GM19372 (cell line): ENCODE measurements around the gene SALL4.
"Not testable (repeated sequence)": the region's sequence is repeated elsewhere in the genome, so short reads cannot be mapped to it uniquely, and the experiment has no call there.

ENCODE experiments used
- ATAC-seq: cut with Tn5 transposase; IDR thresholded peaks from one replicate; pipeline ENCODE4 v1.9.1; 2021; ENCODE audit warnings: mild to moderate bottlenecking, low read depth, moderate library complexity; ENCODE audit not compliant: unreplicated experiment

Gene SALL4

GRCh38 chr20:51803148-51803854, 980 bp upstream of the SALL4 start:
- ATAC-seq = no peak

DNA sequence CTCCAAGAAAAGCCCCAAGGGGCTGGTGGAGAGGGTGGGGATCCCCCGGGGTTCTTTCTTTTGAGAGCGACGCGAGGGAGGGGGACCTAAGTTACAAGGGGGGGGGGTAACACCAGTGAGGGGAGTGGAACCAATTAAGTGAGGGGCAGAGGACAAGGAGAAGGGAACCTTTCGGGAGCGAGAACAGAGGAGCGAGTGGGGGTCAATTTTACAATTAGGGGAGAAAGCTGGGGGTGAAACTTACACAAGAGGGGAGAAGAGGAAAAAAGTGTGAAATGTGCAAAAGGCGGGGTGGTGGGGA, 548 bp downstream of the SALL4 start:
- no peak for ATAC-seq

DNA sequence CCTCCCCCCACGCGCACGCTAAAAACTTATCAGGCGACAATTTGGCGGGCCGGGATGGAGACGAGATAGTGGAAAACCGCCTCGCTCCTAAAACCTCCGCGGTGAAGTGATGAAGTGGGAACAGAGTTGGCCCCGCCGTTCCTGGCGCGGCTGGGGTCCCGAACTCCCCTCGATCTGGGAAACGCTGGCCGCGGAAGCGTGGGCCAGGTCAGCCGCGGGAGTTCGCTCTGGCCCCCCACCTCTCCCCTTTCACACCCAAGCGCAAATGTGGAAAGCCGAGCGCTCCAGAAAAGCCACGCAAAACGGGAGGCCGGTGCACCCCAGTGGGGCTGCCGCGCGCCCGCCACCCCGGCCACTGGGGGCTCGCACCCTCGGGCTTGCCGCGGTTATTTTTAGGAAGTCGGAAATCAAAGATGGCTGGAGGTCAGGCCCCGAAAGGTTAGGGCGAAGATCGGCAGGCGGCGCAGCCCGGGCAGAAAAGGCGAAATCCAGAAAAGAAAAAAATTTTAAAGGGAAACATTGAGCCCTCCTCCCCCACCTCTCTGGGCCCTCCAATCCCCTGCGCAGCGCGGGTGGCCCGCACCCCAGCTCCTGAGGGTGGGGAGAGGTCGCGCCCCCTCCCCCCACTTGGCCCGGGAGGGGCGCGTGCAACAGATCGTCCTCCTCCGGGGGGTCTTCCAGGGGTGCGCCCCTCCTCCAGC, 1.0 kb downstream of the SALL4 start:
- no peak for ATAC-seq

- ATAC-seq = no peak
Measured at GRCh38 chr20:51800872-51801121, 1.5 kb downstream of the SALL4 start.

DNA sequence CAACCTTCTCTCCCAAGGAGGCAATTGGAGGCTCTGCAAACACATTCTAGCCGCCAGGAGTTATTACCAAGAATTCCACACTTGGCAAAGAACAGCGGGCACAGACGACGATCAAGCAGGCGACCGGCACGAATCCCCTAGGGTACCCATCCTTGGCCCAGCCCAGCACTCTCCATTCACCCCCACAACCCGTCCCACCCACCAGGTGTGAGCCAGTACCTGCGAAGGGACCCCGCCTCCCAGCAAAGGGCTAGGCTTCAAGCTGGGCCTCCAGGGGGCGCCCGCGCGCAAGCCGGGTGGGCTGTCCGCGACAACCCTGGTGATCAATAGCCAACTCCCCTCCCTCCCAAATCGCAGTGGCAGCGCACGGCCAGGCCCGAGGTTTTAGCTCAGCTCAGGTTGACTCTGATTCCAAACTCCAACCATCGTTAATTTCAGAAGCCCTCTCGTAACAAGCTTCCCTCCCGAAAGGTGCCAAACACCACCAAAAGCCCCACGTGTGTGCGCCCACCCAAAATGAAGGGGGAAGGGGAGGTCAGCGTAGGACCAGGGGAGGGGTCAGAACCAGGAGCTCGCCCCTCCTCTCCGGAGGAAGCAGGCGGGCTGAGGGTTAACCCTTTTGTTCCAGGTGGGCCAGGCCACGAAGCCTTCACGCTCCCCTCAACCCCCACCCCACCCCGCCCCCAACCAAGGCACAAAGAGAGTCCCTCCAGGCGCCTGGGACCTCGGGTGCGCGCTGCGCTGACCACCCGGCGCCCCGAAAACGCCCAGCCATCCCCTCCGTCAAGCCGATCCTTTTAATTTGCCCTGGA, 2.1 kb downstream of the SALL4 start:
- no peak for ATAC-seq

GRCh38 chr20:51799401-51799860, 2.9 kb downstream of the SALL4 start:
- no peak for ATAC-seq

DNA sequence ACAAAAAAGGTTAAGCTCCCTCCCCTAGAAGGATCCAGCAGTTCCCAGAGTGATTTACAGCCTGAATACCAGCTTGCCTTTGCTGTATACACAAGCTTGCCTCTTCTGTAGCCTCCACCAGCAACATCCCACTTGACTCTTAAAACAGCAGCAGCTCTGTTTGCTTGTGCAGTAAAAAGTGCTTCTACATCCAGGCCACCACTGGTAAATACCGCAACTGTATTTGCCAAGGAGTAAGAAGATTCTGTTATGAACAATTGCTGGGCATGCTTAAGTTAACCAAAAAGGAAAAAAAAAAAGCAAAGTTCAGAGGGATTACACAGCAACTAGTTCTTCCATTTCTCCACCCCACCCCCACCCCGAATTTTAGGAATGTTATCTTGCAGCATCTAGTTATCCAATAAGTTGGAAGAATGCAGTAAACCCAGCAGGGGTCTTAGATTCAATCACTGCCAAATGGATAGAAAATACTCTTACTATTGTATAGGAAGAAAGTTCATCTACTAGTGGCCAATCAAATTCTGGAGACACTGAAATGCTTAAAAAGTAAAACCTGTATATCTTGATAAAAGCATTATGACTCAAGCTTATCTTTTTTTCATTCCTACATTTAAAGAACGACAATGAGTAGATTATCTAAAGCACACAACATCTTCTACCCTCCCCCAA, 4.8 kb downstream of the SALL4 start:
- no peak for ATAC-seq

DNA sequence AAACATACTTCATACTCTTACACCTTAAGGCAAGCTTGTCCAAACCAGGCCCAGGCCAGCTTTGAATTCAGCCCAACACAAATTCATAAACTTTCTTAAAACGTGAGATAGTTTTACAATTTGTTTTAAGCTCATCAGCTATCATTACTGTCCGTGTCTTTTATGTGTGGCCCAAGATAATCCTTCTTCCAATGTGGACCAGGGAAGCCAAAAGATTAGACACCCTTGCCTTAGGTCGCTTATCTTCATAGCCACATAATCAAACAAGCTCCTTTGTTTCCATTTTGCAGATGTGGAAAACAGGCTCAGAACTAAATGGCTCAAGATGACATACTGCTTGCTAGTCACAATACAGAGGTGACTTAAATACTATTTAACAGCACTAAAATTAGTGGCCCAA, 6.0 kb downstream of the SALL4 start:
- no peak for ATAC-seq

GRCh38 chr20:51792960-51793359, 9.4 kb downstream of the SALL4 start:
- no peak for ATAC-seq

GRCh38 chr20:51791626-51792025, 10.7 kb downstream of the SALL4 start:
- no peak for ATAC-seq

DNA sequence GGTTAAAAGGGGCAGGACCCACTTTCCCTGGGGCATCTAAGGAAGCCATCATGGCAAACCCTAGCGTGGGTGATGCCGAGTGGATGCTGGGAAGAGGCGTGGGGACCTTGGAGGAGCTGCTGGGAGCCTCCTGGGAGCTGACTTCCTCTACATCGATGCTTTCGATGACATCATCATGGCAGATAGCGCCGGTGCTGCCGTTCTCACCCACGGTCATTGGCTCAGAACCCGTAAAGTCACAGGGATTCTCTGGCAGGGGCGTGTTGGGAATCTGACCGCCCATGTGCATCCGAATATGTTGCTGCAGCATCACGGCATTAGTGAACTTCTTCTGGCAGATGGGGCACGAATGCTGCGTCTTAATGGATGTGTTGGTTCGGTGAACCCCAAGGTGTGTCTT, 12.1 kb downstream of the SALL4 start:
- ATAC-seq = no peak

DNA sequence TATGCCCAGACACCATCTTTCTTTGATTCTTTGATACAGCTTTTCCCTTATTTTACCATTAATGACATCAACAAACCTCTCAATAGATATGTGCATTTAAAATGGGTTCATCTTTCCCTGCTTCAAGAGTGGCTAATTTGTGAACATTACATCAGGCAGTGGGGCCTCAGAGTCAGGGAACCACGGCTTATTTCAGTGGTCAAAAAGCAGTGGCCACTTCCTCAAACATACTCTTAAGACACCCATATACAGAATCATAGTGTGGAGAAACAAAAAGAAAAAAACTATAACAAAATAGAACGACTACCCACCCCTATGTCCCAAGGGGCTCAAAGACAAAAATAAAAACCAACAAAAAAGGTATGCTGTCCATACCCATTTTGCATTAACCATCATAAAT, 12.9 kb downstream of the SALL4 start:
- no peak for ATAC-seq

DNA sequence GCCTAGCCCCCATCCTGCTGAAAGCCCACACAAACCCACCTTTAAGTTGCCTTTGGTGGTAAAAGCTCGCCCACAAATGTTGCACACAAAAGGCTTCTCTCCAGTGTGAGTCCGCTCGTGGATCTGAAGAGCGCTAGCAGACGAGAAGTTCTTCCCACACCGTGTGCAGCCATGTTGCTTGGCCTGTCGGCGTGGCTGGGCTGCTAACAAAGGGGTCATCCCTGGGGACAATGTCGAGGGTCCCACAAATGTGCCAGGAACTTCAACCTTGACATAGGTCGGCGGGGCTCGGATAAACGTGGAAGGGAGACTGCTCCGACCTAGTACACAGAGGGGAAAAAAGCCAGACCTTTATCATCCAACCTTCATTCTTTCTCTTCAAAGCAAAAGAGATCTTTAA, 13.5 kb downstream of the SALL4 start:
- no peak for ATAC-seq

GRCh38 chr20:51784299-51784698, 18.0 kb downstream of the SALL4 start:
- no peak for ATAC-seq

DNA sequence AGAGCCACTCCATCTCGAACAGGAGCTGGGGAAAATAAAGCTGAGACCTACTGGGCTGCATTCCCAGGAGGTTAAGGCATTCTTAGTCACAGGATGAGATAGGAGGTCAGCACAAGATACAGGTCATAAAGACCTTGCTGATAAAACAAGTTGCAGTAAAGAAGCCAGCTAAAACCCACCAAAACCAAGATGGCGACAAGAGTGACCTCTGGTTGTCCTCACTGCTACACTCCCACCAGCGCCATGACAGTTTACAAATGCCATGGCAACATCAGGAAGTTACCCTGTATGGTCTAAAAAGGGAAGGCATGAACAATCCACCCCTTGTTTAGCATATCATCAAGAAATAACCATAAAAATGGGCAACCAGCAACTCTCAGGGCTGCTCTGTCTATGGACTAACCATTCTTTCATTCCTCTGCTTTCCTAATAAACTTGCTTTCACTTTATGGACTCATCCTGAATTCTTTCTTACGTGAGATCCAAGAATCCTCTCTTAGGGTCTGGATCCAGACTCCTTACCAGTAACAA, 24.0 kb downstream of the SALL4 start:
- ATAC-seq = not testable (repeated sequence)

DNA sequence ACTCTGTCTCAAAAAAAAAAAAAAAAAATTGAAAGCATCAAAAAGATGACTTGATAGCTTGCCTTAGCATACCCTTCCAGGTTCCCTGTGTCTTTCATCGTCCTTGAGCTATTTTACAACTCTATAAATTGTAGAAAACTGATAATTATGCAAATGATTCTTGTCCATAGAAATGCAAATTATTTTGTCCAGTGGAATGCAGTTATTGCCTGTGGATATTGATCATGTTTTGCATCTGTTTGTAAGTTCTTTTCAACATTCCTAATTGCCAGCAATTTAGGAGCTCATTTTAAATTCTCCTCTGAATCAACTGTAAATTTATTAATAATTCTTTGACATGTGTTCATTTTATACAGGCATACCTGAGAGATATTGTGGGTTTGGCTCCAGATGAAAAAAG, 27.1 kb downstream of the SALL4 start:
- ATAC-seq = no peak

DNA sequence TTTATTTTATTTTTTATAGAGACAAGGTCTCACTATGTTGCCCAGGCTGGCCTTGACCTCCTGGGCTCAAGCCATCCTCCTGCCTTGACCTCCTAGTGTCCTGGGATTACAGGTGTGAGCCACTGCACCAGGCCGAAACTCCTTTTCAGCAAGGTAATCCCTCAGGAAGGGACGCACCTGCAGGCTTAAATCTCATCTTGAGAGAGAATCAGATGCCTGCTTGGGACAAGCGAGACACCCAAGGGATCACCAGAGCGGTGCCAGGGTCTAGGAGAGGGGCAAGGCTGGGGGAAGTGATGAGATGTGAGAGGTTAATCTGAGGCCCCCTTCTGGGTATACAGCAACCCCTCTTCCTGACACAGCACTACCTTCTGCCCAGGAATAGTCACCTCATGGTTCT, 30.1 kb downstream of the SALL4 start:
- no peak for ATAC-seq

- no peak for ATAC-seq
Measured at GRCh38 chr20:51769976-51770615, 32.2 kb downstream of the SALL4 start.

- no peak for ATAC-seq
Measured at GRCh38 chr20:51768759-51769517, 33.4 kb downstream of the SALL4 start.
